SK-N-MC (cell line): ENCODE data around the gene MYLK2.

Experiments used
- EZH2 ChIP-seq: fragments of 200-600 bp; sonication (generic); IDR thresholded peaks from one replicate; pipeline ENCODE4 v1.6.1; 2017; ENCODE audit warnings: antibody characterized with exemption
- FOXP2 ChIP-seq: optimal IDR thresholded peaks from 2 replicates; pipeline ENCODE3; 2011; ENCODE audit warnings: mild to moderate bottlenecking, moderate library complexity; ENCODE audit not compliant: insufficient read depth; ENCODE audit errors: extremely low read length, control extremely low read depth
- POLR2AphosphoS5 ChIP-seq: IDR thresholded peaks from 2 replicates; pipeline ENCODE4 v1.6.1; 2012; ENCODE audit warnings: mild to moderate bottlenecking, low read depth, low read length, borderline replicate concordance

- TF ChIP-seq EZH2 (no peak), POLR2AphosphoS5 (no peak), FOXP2 (no peak)
Measured at GRCh38 chr20:31859998-31860380, 40.8 kb downstream of the MYLK2 start.
